T-helper 1 cell treated with Interleukin-12 subunit alpha and Interleukin-12 subunit beta and Interleukin-4 antibody, amounts not matched to agents 30 ng/mL and 1 ng/mL, for 36 hours (primary cell): ENCODE data around the gene S100A3. TPM values are rescaled to one million over a fixed set of nuclear protein-coding genes. Genes with fewer than 3 reads are reported as not detected.
"Not testable (repeated sequence)": the region's sequence is repeated elsewhere in the genome, so short reads cannot be mapped to it uniquely, and the experiment has no call there.

Experiments
- intact Hi-C: fragments of 100-400 bp; cut with micrococcal nuclease; formaldehyde crosslinking; loops from one replicate; pipeline ENCODE4 v1.15.1; 2024
- total RNA-seq: library from RNA; stranded (reverse); gene quantifications from 2 replicates; pipeline ENCODE4 v1.2.3, GENCODE V29; 2022

The S100A3 gene
- total RNA-seq, 1 donor from 2014 or later, result not detected

DNA sequence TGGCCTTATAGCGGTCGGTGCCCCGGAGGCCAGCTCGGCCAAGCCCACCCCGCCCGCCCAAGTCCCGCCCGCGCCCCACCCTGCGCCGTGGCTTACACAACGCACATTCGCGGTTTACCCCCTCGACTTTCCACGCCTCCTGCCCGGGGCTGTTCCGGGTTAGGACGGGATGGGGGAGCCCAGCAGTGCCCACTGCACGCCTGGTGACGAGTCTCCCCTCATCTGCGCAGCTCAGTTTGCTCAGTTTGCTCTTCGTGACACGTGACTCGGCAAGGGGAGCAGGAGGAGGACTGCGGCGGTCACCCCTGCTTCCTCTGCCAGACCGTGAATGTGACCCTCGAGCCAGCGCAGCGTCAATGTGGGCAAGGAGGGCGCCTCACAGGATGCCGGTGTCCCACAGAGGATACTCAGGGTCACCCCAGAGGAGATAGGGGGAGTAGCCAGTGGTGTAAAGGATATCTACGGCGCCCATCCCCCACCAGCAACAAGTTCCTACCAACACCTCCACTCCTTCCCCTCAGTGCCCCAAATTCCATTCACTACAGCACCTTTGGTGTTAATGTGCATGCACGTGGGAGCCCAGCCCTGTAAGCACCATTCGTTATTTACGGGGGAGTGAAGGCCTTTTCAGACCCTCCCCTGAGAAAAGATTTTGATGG lies 12.9 kb downstream of the S100A3 start:
- intact Hi-C loops, result loop anchor here (1.0 to 10.0 kb wide), 4 partner anchors 9 to 429 kb away; partner anchors contain the start of genes CHTOP, CREB3L4, S100A4 and SLC39A1

GRCh38 chr1:153535242-153536011 lies 13.6 kb downstream of the S100A3 start, which contains the start of gene S100A6:
Gene S100A6 (minus strand): TSS chr1:153535991. CDS start chr1:153535339, 652 bp downstream.
- intact Hi-C loops, result loop anchor here (1.0 to 10.0 kb wide), 5 partner anchors 10 to 429 kb away; partner anchors contain the start of genes CHTOP, CREB3L4, S100A4 and SLC39A1

- intact Hi-C loops, result loop anchor here (1.0 to 10.0 kb wide), 3 partner anchors 24 to 457 kb away; partner anchors contain the start of genes CREB3L4, RPS27 and SLC39A1
Observed at GRCh38 chr1:153534925-153535241, 14.2 kb downstream of the S100A3 start.

DNA sequence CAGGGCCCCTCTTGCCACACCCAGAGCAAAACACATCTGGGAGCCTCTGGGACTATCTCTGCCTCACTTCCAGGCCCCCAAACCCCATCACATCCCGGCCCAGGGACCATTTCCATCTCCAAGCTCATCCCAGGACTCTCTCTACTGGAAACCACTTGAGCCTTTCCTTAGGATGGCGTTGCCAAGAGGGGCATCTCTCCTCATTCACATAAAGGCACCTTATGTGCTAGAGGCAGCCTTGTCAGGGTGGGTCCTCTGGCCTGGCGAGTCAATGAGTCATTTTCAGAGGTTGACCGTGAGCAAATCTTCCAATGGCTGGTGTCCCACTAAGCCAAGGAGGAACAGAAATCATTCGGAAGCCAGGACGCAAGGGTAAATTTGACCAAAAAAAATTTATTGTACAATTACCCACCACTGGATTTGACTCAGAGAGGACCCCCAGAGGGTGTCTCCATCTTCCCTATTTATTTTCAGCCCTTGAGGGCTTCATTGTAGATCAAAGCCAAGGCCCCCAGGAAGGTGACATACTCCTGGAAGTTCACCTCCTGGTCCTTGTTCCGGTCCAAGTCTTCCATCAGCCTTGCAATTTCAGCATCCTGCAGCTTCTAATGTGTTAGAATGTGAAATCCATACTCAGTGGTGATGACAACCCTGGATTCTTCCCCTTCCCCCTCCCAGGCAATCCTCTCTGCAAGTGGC lies 14.7 kb downstream of the S100A3 start:
- intact Hi-C loops, result loop anchor here (5.0 to 10.0 kb wide), 2 partner anchors 430 to 458 kb away; partner anchors contain the start of genes CREB3L4, RPS27 and SLC39A1

DNA sequence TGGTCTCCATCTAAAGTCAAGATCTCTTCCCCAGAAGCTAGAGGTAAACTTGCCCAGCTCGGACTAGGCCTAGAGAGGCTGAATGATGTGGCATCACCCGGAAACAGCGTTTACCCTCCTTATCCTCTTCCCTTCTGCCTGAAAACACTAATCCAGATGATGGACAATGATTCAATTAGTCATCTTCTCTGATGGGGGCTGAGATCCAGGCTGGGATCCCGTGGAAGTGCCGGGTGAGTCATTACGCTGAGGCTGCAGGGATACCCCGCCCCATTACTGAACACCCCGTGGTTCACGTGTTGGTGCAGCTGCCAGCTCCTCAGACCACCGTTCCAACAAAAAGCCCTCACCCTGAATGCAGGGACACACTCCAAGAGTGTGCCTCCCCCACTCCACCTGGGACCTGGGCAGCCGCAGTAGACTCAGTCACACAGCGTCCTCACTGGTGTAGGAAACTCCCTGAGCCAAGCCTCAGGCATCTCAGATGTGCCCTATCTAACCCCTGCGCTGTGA lies 15.3 kb downstream of the S100A3 start:
- intact Hi-C loops, result loop anchor here (1.0 to 10.0 kb wide), 4 partner anchors 35 to 459 kb away; partner anchors contain the start of genes CREB3L4, RPS27 and SLC39A1

DNA sequence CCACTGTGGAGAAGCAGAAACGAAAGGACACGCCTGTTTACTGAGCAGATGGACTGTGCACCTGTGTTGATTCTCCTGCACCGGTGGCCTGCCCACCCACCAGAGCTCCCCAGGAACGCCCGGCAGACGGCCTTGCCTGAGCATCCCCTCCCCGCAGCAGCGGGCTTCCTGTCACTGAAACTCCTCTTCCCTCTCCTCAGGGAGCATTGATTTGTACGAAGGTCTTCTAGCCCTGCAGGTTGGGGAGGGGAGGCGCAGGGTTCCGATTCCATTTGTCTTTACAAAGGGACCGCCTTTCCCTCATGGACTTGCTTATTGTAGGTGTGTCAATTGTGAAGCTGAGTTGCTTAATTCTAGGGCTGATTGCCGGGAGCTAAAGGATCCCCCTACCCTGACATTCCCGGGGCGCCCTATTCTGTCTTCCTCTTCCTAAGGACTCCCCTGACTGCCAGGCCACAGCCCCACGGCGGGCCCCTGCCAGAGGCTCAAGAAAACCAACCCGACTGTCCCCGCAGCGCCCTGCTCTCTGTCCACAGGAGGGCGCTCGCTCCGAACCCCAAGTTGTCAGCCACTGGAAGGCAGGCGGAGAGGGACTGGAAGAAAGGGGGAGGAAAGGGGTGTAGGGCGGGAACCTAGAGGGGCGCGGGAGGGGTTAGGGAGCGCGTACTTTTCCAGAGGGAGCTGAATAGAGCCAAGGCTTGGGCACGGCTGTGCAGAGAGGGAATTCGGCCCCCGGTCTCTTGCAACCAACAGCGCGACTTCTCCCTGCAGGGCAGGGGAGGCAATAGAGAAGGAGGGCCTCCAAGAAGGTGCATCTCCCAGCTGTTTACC lies 16.1 kb downstream of the S100A3 start:
- intact Hi-C loops, result loop anchor here (1.0 to 10.0 kb wide), 5 partner anchors 35 to 459 kb away; partner anchors contain the start of genes CREB3L4, RPS27 and SLC39A1

DNA sequence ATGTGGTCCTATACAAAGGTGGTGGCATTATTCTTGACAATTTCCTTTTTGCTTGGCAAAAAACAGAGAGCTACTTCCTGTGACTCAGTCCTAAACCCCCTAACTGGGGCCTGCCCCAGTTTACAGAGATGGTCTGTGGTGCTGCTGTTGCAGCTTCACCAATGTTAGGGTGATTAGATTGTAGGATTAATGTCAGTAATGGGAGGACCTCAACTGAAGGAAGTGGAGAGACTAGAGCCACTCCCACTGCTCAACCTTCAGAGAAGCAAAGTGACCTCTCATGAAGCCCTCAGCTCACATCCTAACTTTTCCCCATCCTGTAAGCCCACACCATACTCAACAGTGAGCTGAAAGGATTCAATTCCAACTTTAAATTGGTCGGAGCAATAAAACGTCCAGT lies 16.9 kb downstream of the S100A3 start:
- intact Hi-C loops, result loop anchor here (1.0 to 10.0 kb wide), 3 partner anchors 139 to 460 kb away; partner anchors contain the start of genes CREB3L4, RPS27 and SLC39A1

DNA sequence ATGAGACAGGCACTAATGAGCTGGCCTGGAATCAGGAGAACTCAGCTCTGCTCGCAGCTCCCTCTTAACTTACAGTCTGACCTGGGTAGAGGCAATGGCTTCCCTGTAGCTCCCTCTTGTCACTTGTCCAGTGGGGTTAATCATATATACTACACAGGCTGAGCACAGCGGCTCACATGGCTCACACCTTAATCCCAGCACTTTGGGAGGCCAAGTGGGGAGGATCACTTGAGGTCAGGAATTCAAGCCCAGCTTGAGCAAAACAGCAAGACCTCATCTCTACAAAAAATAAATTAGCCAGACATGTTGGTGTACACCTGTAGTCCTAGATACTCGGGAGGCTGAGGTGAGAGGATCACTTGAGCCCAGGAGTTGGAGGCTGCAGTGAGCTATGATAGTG lies 17.4 kb downstream of the S100A3 start:
- intact Hi-C loops, result loop anchor here (1.0 to 10.0 kb wide), 3 partner anchors 140 to 461 kb away; partner anchors contain the start of genes CREB3L4, RPS27 and SLC39A1

GRCh38 chr1:153527683-153528040 lies 21.4 kb downstream of the S100A3 start:
- intact Hi-C loops, result no loop called here

- intact Hi-C loops, result no loop called here
Observed at GRCh38 chr1:153527023-153527682, 21.9 kb downstream of the S100A3 start.

DNA sequence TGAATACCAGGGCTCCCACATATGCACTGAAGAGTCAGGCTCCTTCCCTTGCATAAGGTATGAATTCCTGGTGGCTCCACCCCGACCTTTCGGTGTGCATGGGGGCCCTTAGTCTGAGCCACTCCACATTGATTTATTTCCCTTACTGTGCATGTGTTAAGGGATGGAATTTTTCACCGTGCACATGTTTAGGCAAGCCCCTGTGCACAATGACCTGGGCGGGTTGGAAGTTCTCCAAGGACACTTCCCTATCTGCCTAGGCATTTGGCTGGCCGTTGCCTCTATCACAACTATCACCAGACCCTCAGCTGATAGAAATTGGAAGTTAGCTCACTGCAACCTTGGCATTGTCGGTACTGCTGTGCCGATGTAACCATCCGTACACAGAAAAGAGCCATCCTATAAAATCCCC lies 22.9 kb downstream of the S100A3 start:
- intact Hi-C loops, result no loop called here

- intact Hi-C loops, result no loop called here
Observed at GRCh38 chr1:153525088-153525728, 23.9 kb downstream of the S100A3 start.

GRCh38 chr1:153522353-153523048 lies 26.6 kb downstream of the S100A3 start:
- intact Hi-C loops, result not testable (repeated sequence)

GRCh38 chr1:153521808-153522207 lies 27.2 kb downstream of the S100A3 start:
- intact Hi-C loops, result not testable (repeated sequence)

GRCh38 chr1:153520818-153521476 lies 28.1 kb downstream of the S100A3 start:
- intact Hi-C loops, result no loop called here

DNA sequence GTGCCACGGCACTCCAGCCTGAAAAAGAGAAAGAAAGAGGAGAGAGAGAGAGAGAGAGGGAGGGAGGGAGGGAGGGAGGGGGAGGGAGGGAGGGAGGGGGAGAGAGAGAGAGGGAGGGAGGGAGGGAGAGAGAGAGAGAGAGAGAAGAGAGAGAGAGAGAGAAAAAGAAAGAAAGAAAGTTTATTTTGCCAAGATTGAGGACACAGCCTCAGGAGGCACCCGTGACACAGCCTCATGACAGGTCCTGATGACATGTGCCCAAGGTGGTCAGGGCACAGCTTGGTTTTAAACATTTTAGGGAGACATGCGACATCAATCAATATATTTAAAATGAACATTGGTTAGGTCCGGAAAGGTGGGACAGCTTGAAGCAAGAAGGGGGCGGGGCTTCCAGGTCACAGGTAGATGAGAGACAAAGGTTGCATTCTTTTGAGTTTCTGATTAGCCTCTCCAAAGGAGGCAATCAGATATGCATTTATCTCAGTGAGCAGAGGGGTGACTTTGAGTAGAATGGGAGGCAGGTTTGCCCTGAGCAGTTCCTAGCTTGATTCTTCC lies 28.8 kb downstream of the S100A3 start:
- intact Hi-C loops, result not testable (repeated sequence)

DNA sequence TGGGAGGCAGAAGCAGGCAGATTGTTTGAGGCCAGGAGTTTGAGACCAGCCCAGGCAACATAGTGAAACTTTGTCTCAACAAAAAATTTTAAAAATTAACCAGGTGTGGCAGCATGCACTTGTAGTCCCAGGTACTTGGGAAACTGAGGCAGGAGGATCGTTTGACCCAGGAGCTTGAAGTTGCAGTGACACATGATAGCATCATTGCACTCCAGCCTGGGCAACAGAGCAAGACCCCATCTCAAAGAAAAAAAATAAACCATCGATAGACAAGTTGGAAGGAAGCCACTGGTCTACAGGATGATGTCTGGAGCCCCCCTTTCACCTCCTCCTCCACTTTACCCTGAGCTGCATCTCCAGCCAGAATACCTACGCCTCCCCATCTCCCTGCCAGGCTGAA lies 29.8 kb downstream of the S100A3 start:
- intact Hi-C loops, result no loop called here
